NCI-H774 (cell line): Measurements from ENCODE around the gene SELENOF.
A peak's percentile ranks its signal among the peaks of the same experiment; 100 is the strongest.
"Not testable (repeated sequence)": the region's sequence is repeated elsewhere in the genome, so short reads cannot be mapped to it uniquely, and the experiment has no call there.

Experiments used
- DNase-seq: peaks from one replicate; lab custom pipeline; 2025; lab: John Stamatoyannopoulos, UW

Gene SELENOF

GRCh38 chr1:86856196-86856595 is 57.7 kb downstream of the SELENOF start:
- no peak for DNase-seq

DNA sequence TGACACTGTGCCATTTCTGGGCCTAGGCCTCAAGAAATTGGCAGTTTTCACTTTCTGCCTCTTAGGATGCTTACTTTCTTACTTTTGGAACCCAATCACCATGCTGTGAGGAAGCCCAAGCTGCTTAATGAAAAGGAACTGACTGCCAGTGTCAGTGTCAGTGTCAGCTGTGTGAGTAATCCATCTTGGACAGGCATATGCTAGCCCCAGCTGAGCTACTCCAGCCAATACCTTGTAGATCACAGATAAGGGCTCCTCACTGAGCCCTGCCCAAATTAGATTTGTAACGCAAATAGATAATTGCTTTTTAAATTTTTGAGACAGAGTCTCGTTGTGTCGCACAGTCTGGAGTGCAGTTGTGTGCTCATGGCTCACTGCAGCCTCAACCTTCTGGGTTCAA is 59.6 kb downstream of the SELENOF start:
- no peak for DNase-seq

- no peak for DNase-seq
These were observed 61.0 kb downstream of the SELENOF start for GRCh38 chr1:86852782-86853408.

GRCh38 chr1:86852289-86852688 is 61.6 kb downstream of the SELENOF start:
- DNase-seq: no peak

DNA sequence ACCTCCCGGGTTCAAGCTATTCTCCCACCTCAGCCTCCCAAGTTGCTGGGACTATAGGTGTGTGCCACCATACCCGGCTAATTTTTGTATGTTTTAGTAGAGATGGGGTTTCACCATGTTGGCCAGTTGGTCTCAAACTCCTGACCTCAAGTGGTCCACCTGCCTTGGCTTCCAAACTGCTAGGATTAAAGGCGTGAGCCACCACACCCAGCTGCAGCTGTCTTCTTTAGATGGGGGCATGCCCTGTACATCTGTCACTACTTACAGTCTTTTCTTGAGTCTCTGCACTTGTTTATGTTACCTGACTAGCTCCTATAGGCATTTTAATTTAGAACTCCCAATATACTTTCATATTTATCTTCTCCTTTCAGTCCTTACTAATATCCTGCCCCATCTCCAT is 64.2 kb downstream of the SELENOF start:
- DNase-seq: no peak

- no peak for DNase-seq
These were observed 65.3 kb downstream of the SELENOF start for GRCh38 chr1:86848654-86849053.

- DNase-seq: no peak
These were observed 67.7 kb downstream of the SELENOF start for GRCh38 chr1:86846164-86846647.

DNA sequence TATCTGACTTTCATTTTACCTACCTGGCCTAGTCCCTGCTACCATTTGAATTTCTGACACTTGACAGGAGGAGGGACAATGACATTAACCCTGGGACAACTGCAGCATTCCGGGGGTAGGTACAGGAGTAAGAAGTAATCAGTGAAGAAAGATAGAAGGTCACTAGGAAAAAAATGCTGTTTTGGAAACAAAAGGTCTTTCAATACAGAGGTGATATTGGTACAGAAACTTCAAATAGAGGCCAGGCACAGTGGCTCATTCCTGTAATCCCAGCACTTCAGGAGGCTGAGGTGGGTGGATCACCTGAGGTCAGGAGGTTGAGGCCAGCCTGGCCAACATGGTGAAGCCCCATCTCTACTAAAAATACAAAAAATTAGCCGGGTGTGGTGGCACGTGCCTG is 68.4 kb downstream of the SELENOF start:
- DNase-seq: no peak

DNA sequence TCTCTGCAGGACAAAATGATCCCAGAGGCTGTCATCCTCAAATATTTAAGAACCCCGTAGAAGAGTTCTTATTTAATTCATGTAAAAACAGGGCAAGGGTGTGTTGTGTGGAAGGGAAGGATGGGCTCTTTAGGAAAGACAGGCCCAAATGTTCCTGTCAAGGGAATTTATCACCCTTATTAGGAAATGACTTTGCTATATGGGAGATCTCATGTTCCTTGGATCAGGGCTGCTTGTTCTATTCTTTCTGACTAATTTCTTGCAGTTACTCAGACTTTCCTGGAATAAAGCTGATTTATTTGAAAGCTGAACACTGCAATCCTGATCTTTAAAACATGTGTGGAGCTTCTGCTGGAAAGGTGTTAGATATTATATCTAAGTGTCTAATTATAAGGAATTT is 72.8 kb downstream of the SELENOF start:
- DNase-seq: no peak

DNA sequence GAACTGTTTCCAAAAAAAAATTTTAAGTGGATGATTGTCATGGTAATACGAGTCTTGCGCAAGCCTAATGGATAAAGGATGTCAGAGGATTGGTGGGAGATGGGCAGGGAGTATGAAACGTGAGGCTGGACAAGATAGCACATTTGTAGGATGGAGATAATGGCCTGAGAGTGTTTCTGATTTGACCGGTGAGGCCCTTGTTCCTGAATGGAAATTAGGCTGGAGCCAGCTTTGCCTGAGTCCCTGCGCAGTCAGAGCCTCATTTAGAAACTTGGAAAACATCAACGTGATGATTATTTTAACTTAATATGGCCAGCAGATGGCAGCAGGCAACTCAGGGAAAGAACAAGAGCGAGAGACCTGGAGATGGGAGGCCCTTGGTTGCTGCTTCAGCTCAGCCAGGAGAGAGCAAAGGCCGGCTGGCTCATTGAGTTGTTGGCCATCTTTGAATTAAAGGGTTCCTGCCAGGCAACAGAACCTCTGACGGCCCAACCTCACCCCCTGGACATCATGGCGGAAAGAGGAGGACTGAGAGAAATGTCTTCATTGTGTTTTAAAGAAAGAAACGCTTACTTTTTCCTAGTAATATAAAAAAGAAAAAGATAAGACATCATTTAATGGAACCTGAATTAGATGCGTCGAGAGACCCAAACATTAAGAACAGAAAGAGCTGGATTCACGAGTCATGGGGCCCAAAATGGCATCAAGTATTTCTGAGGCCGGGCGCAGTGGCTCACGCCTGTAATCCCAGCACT is 80.3 kb downstream of the SELENOF start:
- peak; percentile 70 for DNase-seq

DNA sequence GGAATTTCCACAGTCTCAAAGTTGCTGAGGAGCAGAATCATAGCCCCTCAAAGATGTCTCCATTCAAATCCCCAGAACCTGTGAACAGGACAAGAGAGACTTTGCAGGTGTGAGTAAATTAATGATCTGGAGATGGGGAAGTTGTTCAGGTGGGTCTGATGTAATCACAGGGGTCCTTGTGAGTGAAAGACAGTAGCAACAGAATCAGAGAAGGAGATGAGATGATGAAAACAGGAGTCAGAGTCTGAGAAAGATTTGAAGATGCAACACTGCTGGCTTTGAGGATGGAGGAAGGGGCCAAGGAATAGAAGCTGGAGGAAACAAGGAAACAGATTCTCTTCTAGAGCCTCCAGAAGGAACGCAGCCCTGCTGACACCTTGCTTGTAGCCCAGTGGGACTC is 81.5 kb downstream of the SELENOF start:
- no peak for DNase-seq

- DNase-seq: no peak
These were observed 84.6 kb downstream of the SELENOF start for GRCh38 chr1:86829321-86829720.

GRCh38 chr1:86828024-86828423 is 85.9 kb downstream of the SELENOF start:
- DNase-seq: no peak

DNA sequence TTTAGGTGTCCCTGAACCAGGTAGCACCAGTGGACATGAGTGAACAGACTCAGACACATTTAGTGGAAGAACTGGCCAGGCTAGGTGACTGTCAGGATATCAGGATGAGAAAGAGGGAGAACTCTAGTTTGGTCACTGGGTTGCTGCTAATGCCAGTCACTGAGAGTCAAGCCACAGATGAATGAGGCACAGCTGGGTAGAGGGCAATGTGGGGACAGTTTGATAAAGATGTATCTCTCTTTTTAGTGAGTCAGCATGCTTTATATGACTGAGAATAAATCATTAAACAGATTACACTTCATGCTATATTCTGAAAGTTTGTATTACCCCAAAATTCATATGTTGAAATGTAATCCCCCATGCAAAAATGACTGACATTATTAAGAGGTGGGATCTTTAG is 87.1 kb downstream of the SELENOF start:
- no peak for DNase-seq

DNA sequence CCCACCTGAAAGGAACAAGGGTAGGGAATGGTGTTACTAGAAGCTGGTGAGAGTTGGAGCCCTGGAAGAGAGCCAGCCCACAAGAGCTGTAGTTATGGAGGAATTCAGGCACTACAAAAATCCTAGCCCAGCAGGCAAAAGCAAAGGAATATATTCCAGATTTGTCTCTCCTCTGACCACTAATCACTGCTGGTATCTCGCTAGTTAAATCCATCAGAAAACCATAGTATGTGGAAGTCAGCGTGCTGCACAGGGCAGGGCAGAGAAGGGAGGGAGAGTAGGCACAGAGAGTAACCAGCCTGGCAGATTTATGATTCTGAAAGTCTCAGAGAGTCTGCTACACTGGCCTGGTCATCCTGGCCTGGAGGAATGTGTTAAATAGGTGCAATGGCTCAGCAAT is 88.6 kb downstream of the SELENOF start:
- no peak for DNase-seq

- no peak for DNase-seq
These were observed 90.0 kb downstream of the SELENOF start for GRCh38 chr1:86823821-86824500.

- DNase-seq: no peak
These were observed 90.5 kb downstream of the SELENOF start for GRCh38 chr1:86823386-86823785.

GRCh38 chr1:86822459-86822858 is 91.5 kb downstream of the SELENOF start:
- no peak for DNase-seq

GRCh38 chr1:86821956-86822355 is 92.0 kb downstream of the SELENOF start:
- no peak for DNase-seq

DNA sequence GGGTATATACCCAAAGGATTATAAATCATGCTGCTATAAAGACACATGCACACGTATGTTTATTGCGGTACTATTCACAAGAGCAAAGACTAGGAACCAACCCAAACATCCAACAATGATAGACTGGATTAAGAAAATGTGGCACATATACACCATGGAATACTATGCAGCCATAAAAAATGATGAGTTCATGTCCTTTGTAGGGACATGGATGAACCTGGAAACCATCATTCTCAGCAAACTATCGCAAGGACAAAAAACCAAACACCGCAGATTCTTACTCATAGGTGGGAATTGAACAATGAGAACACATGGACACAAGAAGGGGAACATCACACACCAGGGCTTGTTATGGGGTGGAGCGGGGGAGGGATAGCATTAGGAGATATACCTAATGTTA is 94.0 kb downstream of the SELENOF start:
- not testable (repeated sequence) for DNase-seq

DNA sequence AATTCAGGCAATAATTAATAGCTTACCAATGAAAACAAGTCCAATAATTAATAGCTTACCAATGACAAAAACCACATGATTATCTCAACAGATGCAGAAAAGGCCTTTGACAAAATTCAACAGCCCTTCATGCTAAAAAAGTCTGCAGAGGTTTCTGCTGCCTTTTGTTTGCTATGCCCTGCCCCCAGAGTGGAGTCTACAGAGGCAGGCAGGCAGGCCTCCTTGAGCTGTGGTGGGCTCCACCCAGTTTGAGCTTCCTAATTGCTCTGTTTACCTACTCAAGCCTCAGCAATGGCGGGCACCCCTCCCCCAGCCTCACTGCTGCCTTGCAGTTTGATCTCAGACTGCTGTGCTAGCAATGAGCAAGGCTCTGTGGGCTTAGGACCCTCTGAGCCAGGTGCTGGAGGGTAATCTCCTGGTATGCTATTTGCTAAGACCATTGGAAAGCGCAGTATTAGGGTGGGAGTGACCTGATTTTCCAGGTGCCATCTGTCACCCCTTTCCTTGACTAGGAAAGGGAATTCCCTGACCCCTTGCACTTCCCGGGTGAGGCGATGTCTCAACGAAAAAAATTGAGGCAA is 96.6 kb downstream of the SELENOF start:
- DNase-seq: not testable (repeated sequence)

GRCh38 chr1:86814118-86814517 is 99.8 kb downstream of the SELENOF start:
- not testable (repeated sequence) for DNase-seq
